GM18505 (cell line): ENCODE measurements around the gene PROSER2.

Experiments
- ATAC-seq: cut with Tn5 transposase; IDR thresholded peaks from one replicate; pipeline ENCODE4 v1.9.1; 2021; ENCODE audit not compliant: unreplicated experiment
- POLR2A ChIP-seq: IDR thresholded peaks from 4 replicates; pipeline ENCODE4 v1.6.1; 2011; ENCODE audit warnings: borderline replicate concordance; ENCODE audit not compliant: insufficient read depth, insufficient read length; ENCODE audit errors: extremely low read depth

The PROSER2 gene

GRCh38 chr10:11854301-11854700 is 31.1 kb downstream of the PROSER2 start:
- ATAC-seq = no peak
- TF ChIP-seq POLR2A = no peak

GRCh38 chr10:11856089-11856488 is 32.9 kb downstream of the PROSER2 start:
- ATAC-seq = no peak
- no peak for TF ChIP-seq POLR2A

GRCh38 chr10:11856678-11857077 is 33.5 kb downstream of the PROSER2 start:
- TF ChIP-seq POLR2A = no peak
- no peak for ATAC-seq

- ATAC-seq = no peak
- no peak for TF ChIP-seq POLR2A
These were observed 34.9 kb downstream of the PROSER2 start for GRCh38 chr10:11858093-11858492.

- no peak for ATAC-seq
- TF ChIP-seq POLR2A = no peak
These were observed 38.2 kb downstream of the PROSER2 start for GRCh38 chr10:11861341-11861740.

GRCh38 chr10:11861811-11862428 is 38.8 kb downstream of the PROSER2 start:
- no peak for TF ChIP-seq POLR2A
- ATAC-seq = no peak

- TF ChIP-seq POLR2A = no peak
- ATAC-seq = peak; percentile 96
These were observed 40.4 kb downstream of the PROSER2 start for GRCh38 chr10:11863353-11864109.

GRCh38 chr10:11864727-11865126 is 41.6 kb downstream of the PROSER2 start:
- TF ChIP-seq POLR2A = no peak
- ATAC-seq = no peak

GRCh38 chr10:11865561-11865960 is 42.4 kb downstream of the PROSER2 start:
- no peak for ATAC-seq
- no peak for TF ChIP-seq POLR2A

- no peak for TF ChIP-seq POLR2A
- no peak for ATAC-seq
These were observed 43.2 kb downstream of the PROSER2 start for GRCh38 chr10:11866199-11866925.

- ATAC-seq = no peak
- TF ChIP-seq POLR2A = no peak
These were observed 46.1 kb downstream of the PROSER2 start for GRCh38 chr10:11869219-11869618.

GRCh38 chr10:11869743-11870460 is 46.7 kb downstream of the PROSER2 start:
- ATAC-seq = no peak
- TF ChIP-seq POLR2A = no peak

- no peak for TF ChIP-seq POLR2A
- no peak for ATAC-seq
These were observed 47.3 kb downstream of the PROSER2 start for GRCh38 chr10:11870461-11870780.
